ENCODE results near the gene CDK17.
"Not testable (repeated sequence)": the region's sequence is repeated elsewhere in the genome, so short reads cannot be mapped to it uniquely, and the experiment has no call there.

The CDK17 gene

DNA sequence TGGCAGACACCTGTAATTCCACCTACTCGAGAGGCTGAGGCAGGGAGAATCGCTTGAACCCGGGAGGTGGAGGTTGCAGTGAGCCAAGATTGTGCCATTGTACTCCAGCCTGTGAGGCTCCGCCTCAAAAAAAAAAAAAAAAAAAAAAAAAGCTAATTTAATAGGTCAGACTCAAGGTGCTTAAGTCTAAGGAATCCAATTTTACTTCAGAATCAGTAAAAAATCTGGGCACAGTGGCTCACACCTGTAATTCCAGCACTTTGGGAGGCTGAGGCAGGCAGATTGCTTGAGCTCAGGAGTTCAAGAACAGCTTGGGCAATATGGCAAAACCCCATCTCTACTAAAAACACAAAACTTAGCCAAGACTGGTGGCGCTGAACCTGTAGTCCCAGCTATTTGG, 7.0 kb downstream of the CDK17 start:
- not testable (repeated sequence) for DNase-seq (ENCODE audit: low read depth)

DNA sequence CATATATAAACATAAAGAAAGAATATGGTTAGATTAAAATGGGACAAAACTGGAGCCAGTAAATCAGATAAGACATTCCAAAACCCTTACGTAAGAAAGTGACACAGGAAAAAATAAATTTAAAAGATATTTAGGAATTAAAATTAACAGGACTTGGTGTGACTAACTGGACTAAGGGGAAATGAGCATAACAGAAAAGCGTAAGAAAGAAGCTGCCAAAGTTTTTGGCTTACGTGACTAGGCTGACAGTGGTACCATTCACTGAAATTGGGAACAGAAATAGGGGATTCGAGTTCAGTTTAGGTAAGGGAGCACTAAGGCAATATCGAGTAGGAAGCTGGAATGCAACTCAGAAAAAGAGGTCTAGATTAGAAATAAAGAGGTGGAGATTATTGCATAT, 7.8 kb downstream of the CDK17 start:
- peak; percentile 35 for DNase-seq (ENCODE audit: low read depth)

DNA sequence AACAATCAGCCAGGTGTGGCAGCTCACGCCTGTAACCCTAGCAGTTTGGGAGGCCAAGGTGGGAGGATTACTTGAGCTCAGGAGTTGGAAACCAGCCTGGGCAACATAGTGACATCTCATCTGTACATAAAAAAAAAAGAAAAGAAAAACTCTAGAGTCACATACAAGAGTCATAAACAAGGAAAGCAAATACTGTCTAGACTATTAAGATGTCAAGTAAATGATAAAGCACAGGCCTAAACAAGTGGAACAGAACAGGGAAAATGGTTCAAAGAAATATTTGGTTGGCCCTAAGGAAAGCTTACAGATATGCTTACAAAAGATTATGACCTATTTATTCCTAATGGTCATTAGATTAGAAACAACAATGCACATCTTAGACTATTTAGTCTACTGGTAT, 12.3 kb downstream of the CDK17 start:
- no peak for DNase-seq (ENCODE audit: low read depth)

DNA sequence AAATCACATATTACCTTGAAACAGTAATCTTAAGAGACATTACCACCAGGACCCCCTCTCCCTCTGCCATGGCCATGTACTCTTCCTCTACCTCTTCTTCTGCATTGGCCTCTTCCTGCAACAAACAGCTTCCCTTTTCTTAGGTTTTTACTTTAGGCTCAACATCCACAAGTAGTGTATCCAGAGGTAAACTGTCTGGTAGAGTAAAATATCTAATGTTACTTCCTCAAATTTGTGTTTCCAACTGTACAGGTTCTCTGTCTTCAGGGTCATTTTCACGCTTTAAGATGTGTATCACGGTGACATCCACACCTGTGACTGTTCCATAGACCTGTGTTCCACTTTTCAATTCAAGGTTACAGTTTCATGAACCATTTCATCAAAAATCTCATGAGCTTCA, 13.4 kb downstream of the CDK17 start:
- no peak for DNase-seq (ENCODE audit: low read depth)

DNA sequence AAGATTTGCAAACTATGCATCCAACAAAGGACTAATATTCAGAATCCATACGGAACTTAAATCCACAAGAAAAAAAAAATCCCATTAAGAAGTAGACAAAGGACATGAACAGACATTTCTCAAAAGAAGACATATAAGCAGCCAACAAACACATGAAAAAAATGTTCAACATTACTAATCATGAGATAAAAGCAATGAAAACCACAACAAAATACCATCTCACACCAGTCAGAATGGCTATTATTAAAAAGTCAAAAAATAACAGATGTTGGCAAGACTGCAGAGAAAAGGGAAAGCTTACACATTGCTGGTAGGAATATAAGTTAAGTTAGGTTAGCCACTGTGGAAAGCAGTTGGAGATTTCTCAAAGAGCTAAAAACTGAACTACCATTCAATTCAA, 16.2 kb downstream of the CDK17 start:
- DNase-seq (ENCODE audit: low read depth) = peak; percentile 65

DNA sequence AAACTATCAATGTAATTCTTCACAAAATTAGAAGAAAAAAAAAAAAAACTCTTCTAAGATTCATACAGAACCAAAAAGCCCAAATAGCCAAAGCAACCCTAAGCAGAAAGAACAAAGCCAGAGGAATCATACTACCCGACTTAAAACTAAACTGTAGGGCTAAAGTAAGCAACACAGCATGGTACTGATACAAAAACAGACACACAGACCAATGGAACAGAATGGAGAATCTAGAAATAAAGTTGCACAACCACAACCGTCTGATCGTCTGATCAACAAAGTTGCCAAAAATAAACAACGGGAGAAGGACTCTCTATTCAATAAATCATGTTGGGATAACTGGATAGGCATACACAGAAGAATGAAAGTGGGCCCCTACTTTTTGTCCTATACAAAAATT, 16.9 kb downstream of the CDK17 start:
- DNase-seq (ENCODE audit: low read depth) = no peak

DNA sequence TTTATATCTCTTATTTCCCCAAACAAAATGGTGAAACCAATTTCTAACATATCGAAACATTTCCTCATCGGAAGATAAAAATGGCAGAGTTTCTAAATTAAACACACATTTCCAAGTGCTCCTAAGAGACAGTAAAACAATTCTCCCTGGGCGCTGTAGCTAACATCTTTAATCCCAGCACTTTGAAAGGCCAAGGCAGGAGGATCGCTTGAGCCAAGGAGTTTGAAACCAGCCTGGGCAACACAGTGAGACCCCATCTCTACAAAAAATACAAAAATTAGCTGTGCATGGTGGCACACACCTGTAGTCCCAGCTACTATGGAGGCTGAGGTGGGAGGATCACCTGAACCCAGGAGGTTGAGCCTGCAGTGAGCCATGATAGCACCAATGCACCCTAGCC, 20.5 kb downstream of the CDK17 start:
- DNase-seq (ENCODE audit: low read depth) = not testable (repeated sequence)

DNA sequence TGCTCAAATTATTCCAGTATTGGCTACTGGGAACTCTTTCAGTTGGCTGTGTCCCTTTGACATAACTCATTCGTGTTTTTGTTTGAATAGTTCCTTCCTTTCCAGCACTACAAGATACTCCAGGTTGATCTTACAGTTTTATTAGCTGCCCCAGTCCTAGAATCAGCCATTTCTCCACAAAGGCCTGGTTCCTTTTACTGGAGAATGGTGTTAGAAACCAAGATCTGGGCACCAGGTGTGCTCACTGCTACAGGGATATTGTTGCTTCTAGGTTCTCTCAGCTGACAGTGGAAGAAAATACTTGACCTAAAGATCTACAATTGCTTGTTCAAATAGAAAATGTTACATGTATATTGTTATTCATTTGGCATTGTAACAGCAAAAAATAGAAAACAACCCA, 21.9 kb downstream of the CDK17 start:
- DNase-seq (ENCODE audit: low read depth) = no peak

DNA sequence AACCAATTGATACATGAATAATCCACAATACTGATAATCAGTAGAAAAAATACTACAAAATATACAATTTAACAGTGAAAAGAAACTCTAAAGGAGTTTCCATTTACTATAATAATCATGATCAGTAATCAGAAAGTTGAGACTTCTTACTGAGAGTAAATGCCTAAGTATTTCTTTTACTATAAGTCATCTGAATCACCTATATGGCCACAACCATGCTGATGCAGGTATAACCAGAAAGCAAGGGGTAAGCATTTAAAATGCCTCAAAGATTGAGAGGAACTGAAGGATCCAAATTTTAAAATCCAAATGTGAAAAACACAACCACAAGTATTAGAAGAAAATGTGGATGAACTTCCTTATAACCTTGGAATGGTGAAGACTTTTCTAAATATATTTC, 23.4 kb downstream of the CDK17 start:
- DNase-seq (ENCODE audit: low read depth) = no peak

DNA sequence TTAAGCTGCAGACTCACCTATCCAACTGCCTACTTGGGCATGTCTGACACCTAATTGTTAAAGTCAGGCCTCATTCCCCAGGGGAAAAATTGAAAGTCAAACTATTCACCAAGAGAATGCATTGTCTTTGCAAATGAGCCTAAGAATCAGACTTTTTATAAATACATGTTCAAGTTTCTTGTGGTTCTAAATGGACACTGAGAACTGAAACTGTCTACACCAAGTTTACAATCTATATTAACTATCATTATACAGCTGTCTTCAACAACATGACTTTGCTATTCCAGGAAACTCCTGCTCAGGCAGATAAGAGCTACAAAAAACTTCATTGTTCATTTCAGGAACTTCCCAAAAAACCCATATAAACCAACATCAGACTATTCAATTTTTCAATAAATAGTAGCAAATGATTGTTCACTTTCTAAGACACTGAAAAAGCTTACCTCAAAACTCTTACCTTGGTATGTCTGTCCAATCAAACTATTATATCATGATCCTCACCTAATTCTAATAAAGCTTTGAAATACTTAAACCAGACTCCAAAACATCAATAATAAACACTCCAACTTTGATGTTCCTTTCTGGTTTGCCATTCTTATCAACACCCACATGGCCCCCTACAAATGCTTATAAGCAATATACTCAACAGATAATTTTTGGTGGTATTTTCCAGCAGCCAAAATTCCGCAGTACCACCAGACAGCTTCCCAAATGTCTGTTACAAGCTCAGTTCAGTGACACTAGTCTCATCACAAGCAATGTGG, 24.2 kb downstream of the CDK17 start:
- no peak for DNase-seq (ENCODE audit: low read depth)

DNA sequence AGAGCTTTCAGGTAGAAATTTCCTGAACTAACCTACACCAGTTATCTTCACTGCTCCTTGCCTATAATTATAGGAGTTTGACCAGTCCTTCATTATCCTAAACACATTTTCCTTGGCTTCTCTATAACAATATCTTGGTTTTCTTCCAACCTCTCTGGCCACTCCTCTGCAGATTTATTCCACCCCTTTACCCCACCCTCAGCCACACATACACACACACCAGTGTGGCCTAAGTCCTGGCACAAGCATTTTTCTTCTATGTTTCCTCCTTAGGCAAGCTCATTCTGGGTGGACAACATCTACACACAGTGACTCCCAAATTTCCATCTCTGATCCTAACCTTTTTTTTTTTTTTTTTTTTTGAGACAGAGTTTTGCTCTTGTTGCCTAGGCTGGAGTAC, 25.1 kb downstream of the CDK17 start:
- DNase-seq (ENCODE audit: low read depth) = no peak

DNA sequence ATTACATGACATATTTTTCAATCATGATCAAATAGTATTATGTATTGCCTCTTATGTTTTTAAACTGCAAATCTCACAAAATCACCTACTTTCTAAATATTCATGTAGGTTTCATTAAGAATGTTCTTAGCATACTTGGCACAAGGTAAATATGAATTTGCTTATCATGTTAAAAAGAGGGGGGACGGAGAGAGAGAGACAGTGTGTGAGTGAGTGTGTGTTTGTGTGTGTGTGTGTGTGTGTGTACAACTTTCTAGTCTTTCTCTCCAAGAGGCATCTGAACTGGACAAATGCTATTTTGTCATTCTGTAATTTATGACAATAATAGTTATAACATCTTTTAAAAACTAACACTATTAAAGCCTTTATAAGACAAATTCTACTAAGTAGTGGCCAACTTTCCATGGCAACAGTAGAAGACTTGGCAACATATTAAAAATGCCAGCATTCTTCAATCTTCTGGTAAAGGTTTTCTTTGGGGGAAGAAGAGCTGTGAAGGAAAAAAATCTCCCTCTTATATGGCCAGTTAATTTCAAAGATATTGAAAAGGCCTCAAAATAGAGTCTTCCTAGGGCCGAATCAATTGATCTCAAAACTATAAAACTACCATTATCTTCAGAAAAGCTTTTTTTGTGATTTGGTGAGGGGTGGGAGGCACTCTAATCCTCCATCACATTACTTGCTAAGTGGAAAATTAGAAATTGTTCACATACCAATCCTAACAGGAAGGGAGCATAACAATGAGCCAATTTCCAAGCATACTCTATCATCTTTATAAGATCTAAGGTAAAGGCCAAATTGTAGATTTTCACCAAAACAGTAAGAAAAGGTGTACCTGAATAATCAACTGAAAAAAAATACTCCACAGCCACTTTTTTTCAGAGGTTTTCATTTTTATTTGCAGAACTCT, 28.2 kb downstream of the CDK17 start:
- peak; percentile 23 for DNase-seq (ENCODE audit: low read depth)

DNA sequence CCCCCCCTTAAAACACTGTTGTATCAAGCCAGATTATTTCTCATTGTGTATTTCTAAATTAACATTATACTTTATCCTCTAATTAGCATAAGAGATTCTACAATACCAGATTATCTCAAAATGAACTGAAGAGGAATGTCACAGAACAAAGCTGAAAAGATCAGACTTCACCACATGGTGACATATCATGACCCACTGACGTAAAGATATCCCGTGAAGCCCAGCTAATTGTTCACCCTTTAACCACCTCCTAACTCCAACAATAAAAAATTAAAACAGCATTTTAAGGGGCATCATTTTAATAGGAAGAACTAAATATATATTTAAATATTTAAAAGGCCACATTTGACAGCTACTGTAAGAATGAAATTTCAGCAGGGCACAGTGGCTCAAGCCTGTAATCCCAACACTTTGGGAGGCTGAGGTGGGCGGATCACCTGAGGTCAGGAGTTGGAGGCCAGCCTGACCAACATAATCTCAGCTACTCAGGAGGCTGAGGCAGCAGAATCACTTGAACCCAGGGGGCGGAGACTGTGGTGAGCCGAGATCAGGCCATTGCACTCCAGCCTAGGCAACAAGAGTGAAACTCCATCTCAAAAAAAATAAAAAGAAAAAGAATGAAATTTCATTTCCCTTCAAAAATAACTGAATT, 29.0 kb downstream of the CDK17 start:
- no peak for DNase-seq (ENCODE audit: low read depth)

DNA sequence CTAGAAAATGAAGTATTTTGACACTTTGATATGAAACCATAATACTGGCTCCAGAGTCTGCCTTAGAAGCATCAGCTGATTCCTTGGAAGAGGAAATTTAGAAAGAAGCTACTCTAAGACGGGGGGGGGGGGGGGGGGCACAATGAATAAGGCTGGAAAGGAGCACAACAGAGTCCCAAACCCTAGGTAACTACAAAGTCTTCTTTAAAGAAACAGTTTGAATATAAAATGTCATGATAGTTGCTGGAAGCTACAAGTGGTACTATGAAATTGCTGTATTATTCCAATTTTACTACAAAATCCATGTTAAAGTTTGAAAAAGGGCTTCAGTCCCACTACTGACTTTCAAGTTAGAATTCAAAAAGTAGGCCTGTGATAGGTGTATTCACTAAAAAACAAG, 31.6 kb downstream of the CDK17 start:
- no peak for DNase-seq (ENCODE audit: low read depth)

DNA sequence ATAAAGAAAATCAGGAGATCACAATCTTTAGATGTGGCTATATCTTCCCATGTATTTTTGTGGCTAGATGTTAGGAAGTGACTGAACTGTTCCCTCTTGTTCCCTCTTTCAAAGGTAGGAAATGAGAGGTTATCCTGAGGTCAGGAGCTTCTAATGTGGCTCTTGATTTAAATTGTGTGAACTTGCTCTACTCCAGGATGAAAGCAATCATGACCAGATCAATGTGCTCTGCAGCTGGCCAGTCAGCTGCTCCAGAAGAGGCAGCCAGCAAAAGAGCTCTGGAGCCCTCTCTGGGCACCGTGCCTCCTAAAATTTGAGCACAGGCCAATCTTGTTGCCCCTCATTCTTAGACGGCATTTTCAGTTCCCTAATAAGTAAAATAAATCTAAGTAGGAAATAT, 32.0 kb downstream of the CDK17 start:
- DNase-seq (ENCODE audit: low read depth) = peak; percentile 8

DNA sequence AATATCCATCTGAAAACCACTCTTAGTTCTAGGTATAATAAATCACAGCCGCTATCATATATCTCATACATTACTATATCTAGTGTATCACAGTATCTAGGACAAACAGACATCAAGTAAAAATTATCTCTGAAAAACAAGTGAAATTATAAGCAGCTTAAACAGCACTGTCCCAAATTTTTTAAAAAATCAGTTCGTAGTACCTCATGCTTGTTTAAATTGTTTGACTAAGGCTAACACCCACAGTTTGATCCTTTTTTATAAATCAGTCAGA, 33.9 kb downstream of the CDK17 start:
- no peak for DNase-seq (ENCODE audit: low read depth)

DNA sequence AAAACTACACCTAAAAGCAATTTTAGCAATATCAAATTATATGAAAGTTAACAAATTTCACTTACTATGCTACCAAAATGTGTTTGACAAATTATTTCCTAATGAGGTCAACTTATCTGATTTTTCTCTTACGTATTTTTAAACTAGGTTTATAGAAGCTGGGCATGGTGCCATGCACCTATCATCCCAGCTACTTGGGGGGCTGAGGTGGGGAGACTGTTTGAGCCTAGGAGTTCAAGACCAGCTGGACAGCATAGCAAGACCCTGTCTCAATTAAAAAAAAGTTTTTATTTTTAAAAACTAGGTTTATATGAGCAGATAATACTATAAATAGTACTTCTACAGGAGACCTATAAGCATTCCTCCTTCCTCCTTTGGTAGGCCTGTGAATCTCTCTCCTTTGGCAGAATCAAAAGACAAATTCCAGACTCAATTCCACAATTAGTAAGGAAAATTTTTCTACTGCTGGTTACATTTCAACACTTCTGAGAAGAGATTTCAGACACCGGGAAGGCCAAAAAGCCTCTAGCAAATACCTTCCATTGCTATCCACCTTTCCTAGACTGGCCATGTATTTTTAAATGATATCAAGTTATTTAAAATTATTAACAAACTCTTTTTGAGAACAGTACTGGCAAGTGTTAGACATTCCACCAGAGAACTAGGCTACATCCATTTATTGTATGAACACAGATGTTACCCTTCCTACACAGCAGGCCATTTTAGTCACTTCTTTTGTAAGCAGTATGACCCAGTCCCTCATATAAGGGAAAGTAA, 34.4 kb downstream of the CDK17 start:
- peak; percentile 51 for DNase-seq (ENCODE audit: low read depth)

DNA sequence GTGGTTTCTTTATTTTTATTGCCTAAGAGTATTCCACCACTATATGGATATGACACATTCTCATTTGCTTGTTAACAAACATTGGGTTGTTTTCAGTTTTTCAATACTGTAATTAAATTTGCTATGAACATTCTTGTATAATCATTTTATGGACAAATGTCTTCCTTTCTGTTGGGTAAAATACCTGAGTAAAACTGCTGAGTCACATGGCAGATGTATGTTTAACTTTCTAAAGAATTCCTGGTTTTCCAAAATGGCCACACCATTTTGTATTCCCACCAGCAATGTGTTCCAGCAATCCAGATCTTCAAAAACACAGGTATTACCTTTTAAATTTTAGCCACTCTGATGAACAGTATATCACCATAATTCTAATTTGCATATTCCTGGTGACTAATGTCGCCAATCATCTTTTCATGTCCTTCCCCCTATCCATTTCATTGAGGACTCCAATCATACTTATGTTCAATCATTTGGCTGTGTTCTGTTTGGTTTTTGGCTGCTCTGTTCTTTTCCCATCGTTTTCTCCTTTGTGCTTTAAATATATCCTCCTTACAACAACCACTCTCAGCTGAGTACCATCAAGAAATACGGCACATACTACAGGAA, 36.0 kb downstream of the CDK17 start:
- DNase-seq (ENCODE audit: low read depth) = no peak

DNA sequence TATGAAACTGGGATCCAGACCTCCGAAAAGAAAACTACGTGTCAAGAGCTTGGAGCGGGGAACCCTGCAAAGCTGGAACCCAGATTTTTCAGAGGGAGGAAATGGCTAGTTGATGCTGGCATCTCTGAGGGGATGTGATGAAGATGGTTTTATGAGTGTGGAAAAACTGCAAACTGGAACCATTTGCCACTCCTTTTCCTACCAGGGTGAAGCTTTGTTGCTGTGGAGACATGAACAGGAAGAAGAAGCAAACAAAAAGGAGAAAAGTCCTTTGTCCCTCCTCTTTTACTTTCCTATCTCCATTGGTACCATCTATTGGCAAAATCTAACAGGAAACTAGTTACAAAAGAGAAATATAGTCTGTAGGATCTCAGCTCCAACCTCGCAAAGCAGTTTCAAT, 39.2 kb downstream of the CDK17 start:
- DNase-seq (ENCODE audit: low read depth) = peak; percentile 33

DNA sequence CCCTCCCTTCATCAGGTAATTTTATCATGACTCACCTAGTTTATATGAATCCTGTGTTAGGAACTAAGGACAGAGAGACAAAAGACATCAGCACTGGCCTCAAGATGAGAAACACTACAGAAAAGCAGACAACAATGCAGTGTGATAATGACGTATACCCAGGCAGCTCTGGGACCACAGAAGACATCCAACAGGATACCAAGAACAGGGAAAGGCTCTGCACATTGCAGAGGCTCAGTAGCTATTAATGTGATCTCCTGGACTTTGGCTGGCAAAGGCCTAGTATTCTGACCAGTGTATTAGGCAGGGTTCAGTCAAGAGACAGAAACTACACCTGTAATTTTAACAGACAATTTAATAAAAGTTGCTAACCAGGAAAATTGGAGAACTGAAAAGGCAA, 39.7 kb downstream of the CDK17 start:
- DNase-seq (ENCODE audit: low read depth) = no peak

DNA sequence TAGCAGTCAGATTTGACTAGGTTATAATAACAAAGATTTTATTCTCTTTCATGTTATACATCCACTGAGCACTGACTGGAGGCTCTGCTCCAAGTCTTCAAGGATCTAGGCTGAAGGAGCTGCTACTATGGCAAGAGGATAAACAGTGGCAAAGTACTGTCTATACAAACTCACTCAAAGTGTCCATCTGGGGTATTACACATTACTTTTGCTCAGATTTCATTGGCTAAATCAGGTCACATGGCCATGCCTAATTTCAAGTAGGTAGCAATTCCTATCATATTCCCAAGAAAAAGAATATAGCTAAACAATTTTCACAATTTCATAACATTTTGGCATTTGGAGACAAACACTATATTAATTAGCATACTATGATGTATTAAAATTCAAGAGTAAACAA, 40.9 kb downstream of the CDK17 start:
- no peak for DNase-seq (ENCODE audit: low read depth)

DNA sequence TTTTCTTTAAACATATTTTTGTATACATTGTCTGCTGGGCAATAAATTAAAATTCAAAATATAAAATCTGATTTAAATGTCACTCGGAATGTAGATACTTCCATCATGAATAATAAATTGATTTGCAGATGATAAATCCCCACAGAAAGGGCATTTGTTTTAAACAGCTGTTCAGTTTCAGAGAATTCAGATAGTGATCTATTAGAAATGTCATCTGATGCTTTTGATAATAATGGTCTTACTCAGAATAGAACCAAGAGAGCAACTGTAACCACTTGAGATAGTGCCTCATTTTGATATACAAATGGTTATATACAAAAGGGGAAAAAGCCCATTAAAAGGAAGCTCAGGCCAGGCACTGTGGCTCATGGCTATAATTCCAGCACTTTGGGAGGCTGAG, 43.4 kb downstream of the CDK17 start:
- no peak for DNase-seq (ENCODE audit: low read depth)
